Stimulated activated CD8-positive, alpha-beta memory T cell treated with anti-CD3 and anti-CD28 coated beads, Interleukin-2, amount 100 ng/mL, for 48 hours (primary cell): ENCODE data around the gene ESRRB.

Source experiments
- DNase-seq, 2 donors: peaks; one replicate each; pipeline ENCODE4 v3.0.0-alpha.2; 2020; ENCODE audit warnings: low read depth in 2 of 2

Gene ESRRB

GRCh38 chr14:76352639-76353281, 23.2 kb upstream of the ESRRB start:
- DNase-seq, result peak; percentile 53 to 58

GRCh38 chr14:76354310-76354709, 21.6 kb upstream of the ESRRB start:
- no peak for DNase-seq

- no peak for DNase-seq
These were observed 20.2 kb upstream of the ESRRB start for GRCh38 chr14:76355771-76356170.

- no peak for DNase-seq
These were observed 4.9 kb upstream of the ESRRB start for GRCh38 chr14:76371066-76371465.

GRCh38 chr14:76373456-76373855, 2.5 kb upstream of the ESRRB start:
- DNase-seq, result no peak

- no peak for DNase-seq
These were observed 453 bp upstream of the ESRRB start for GRCh38 chr14:76375484-76375883.

GRCh38 chr14:76376409-76376877, 506 bp downstream of the ESRRB start:
- no peak for DNase-seq

- DNase-seq, result no peak
These were observed 1.2 kb downstream of the ESRRB start for GRCh38 chr14:76376878-76377734.

GRCh38 chr14:76377735-76378074, 1.8 kb downstream of the ESRRB start:
- no peak for DNase-seq

GRCh38 chr14:76380991-76381390, 5.1 kb downstream of the ESRRB start:
- DNase-seq, result no peak

GRCh38 chr14:76381817-76382494, 6.0 kb downstream of the ESRRB start:
- no peak for DNase-seq

GRCh38 chr14:76382495-76382832, 6.5 kb downstream of the ESRRB start:
- no peak for DNase-seq

- no peak for DNase-seq
These were observed 9.5 kb downstream of the ESRRB start for GRCh38 chr14:76385435-76385834.

GRCh38 chr14:76386944-76387782, 11.2 kb downstream of the ESRRB start:
- DNase-seq, result peak; percentile 52 to 57

- no peak for DNase-seq
These were observed 13.9 kb downstream of the ESRRB start for GRCh38 chr14:76389841-76390240.

- no peak for DNase-seq
These were observed 14.7 kb downstream of the ESRRB start for GRCh38 chr14:76390621-76391020.

GRCh38 chr14:76391981-76392690, 16.2 kb downstream of the ESRRB start:
- no peak for DNase-seq

- no peak for DNase-seq
These were observed 18.6 kb downstream of the ESRRB start for GRCh38 chr14:76394569-76394968.

GRCh38 chr14:76395161-76395560, 19.2 kb downstream of the ESRRB start:
- no peak for DNase-seq

GRCh38 chr14:76396714-76397187, 20.8 kb downstream of the ESRRB start:
- no peak for DNase-seq

GRCh38 chr14:76405627-76406026, 29.7 kb downstream of the ESRRB start:
- DNase-seq, result no peak
